Upper lobe of right lung (tissue), 1 donor: ENCODE results near the gene SLC36A4. TPM values are rescaled to one million over a fixed set of nuclear protein-coding genes. Genes with fewer than 3 reads are reported as not detected.

Experiments
- ATAC-seq: fragments of 200-7000 bp; cut with Tn5 transposase; one replicate; pipeline ENCODE4 v1.9.1; 2020; ENCODE audit warnings: mild to moderate bottlenecking, moderate library complexity
- DNase-seq: peaks from one replicate; pipeline ENCODE4 v3.0.0-alpha.2; 2020
- H3K27ac ChIP-seq: fragments of 200-600 bp; one replicate; pipeline ENCODE4 v1.8.0; 2022
- H3K27me3 ChIP-seq: fragments of 200-600 bp; one replicate; pipeline ENCODE4 v1.8.0; 2022; ENCODE audit warnings: mild to moderate bottlenecking
- H3K36me3 ChIP-seq: fragments of 200-600 bp; one replicate; pipeline ENCODE4 v1.8.0; 2022
- H3K4me1 ChIP-seq: fragments of 200-600 bp; one replicate; pipeline ENCODE4 v1.8.0; 2022
- H3K4me3 ChIP-seq: fragments of 200-600 bp; one replicate; pipeline ENCODE4 v1.8.0; 2022; ENCODE audit warnings: mild to moderate bottlenecking
- H3K9me3 ChIP-seq: fragments of 200-600 bp; one replicate; pipeline ENCODE4 v1.8.0; 2022
- intact Hi-C: fragments of 100-400 bp; cut with DNase I; formaldehyde crosslinking; loops from one replicate; pipeline ENCODE4 v1.11.0; 2022
- total RNA-seq: library from RNA; stranded (reverse); fragmentation: NEBNext Ultra II Directional; extraction: Animal tissue kit (Norgen Biotek cat#: 25700); gene quantifications from one replicate; pipeline ENCODE4 v1.2.1, GENCODE V29; 2021
- TF ChIP-seq, protein P1 (sequence below): fragments of 200-600 bp; IDR thresholded peaks from one replicate; pipeline ENCODE4 v1.8.0; 2022; ENCODE audit warnings: antibody characterized with exemption
- donor health status: DM: no; HTN: yes; CAD: no; lungs with severe emphysema.

Gene SLC36A4
- total RNA-seq, 1 donor from 2014 or later = 15.8 TPM

DNA sequence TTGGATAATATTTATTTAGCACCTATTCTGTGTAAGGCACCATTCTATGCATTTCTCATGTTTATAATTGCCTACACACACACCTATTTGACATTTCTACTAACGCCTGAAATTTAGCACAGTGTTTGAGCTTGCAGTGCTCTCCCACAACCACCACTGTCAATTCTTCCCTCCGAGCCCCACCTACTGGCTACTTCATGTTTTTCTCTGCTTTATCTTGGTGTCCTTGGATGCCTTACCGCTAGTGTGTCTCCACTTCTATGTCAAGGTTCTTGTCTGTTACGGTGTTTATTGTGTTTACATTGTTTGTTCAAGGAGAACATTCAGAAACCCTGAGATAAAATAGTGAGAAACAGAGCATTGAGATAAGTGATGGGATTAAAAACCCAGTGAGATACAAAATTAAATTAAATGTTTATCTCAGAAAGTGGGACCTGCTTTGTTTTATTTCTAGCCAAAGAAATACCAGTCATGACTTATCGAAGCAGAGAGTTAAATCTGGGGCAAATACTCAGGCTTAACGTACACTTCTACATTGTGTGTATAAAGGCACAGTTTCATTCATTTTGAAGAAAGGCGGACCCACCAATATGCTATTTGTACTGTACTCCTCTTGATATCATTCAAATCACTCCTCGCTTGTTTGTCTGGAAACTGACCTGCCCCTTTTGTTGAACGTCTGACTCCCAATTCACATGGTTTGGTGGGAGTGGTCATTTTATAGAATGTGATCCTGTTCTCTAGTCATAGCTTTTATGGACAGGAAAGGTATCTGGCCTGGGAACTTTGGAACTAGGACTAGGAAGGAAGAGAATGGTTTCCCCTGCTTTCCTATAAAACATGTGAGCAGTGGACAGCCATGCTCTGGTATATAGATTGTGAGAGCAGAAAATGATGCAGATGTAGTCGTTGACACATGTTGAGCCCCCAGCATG is 39.2 kb upstream of the SLC36A4 start:
- Histone ChIP-seq H3K4me1 (no peaks in the 10 kb centered on the region), H3K36me3 (no peaks in the 10 kb centered on the region), H3K9me3 (no peaks in the 10 kb centered on the region), H3K27ac (no peak overlapping the region), H3K27me3 (no peaks in the 10 kb centered on the region), H3K4me3 (no peak overlapping the region)
- TF ChIP-seq, protein P1, sequence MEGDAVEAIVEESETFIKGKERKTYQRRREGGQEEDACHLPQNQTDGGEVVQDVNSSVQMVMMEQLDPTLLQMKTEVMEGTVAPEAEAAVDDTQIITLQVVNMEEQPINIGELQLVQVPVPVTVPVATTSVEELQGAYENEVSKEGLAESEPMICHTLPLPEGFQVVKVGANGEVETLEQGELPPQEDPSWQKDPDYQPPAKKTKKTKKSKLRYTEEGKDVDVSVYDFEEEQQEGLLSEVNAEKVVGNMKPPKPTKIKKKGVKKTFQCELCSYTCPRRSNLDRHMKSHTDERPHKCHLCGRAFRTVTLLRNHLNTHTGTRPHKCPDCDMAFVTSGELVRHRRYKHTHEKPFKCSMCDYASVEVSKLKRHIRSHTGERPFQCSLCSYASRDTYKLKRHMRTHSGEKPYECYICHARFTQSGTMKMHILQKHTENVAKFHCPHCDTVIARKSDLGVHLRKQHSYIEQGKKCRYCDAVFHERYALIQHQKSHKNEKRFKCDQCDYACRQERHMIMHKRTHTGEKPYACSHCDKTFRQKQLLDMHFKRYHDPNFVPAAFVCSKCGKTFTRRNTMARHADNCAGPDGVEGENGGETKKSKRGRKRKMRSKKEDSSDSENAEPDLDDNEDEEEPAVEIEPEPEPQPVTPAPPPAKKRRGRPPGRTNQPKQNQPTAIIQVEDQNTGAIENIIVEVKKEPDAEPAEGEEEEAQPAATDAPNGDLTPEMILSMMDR = peak; percentile 43
- intact Hi-C loops = loop anchor here (5.0 kb wide), 1 partner anchor 305 kb away; the partner anchor contains the start of gene SMCO4
- ATAC-seq (peak; percentile 58), DNase-seq (no peak)

DNA sequence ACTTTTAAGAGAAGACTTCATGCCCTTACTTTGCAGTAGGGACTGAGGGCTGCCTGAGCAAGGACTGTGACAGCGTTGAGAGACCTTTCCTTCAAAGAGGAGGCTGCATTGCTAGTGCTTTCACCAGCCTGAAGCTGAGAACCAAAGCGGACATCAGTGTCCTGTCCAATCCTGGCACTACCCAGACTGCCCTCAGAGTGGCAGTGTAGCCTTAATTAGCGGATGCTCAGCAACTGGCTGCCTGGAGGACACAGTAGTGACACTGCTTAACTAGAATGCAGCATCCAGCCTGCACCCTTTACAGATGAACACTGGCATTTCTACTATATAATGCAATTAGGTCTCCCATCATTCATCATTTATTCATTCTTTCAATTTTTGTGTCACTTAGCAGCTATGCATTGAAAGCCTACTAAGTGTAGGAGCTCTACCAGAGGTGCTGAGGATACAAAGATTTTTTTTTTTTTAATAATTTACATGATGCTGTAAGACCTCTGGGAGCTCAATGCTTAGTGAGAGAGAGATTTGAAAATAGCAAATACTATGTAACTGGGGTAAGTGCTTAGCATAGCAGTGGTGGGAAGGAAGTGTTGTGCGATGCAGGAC is 36.9 kb upstream of the SLC36A4 start:
- TF ChIP-seq, protein P1 = peak; percentile 91
- Histone ChIP-seq H3K4me1 (no peaks in the 10 kb centered on the region), H3K9me3 (no peaks in the 10 kb centered on the region), H3K27ac (no peak overlapping the region), H3K27me3 (no peaks in the 10 kb centered on the region), H3K4me3 (no peak overlapping the region), H3K36me3 (no peaks in the 10 kb centered on the region)
- intact Hi-C loops = loop anchor here (5.0 kb wide), 2 partner anchors 308 to 418 kb away; partner anchors contain the start of gene SMCO4
- peak; percentile 98 for ATAC-seq
- peak; percentile 80 for DNase-seq

DNA sequence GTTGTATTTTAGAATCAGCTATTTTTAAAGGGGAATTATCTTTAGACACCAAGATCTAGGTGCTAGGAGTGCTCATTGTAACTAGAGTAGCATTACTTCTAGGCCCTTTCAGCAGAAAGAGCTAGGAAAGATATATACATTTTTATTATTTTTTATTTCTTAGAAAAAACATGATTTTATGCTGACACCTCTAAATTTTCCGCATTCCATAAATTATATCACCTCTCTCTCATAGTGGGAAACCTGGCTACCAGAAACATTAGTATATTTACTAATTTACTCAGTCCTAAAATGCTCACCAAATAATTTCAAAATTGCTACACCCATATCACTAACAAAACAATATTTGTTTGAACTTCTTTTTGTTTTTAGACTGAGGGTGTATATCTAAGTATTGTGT is 32.1 kb upstream of the SLC36A4 start:
- intact Hi-C loops = loop anchor here (5.0 kb wide), 1 partner anchor 422 kb away; no protein-coding TSS in a partner anchor
- Histone ChIP-seq H3K36me3 (no peaks in the 10 kb centered on the region), H3K9me3 (no peaks in the 10 kb centered on the region), H3K27ac (no peak overlapping the region), H3K4me1 (no peaks in the 10 kb centered on the region), H3K27me3 (no peaks in the 10 kb centered on the region), H3K4me3 (no peak overlapping the region)
- no peak for ATAC-seq
- TF ChIP-seq, protein P1 = no peak
- no peak for DNase-seq

DNA sequence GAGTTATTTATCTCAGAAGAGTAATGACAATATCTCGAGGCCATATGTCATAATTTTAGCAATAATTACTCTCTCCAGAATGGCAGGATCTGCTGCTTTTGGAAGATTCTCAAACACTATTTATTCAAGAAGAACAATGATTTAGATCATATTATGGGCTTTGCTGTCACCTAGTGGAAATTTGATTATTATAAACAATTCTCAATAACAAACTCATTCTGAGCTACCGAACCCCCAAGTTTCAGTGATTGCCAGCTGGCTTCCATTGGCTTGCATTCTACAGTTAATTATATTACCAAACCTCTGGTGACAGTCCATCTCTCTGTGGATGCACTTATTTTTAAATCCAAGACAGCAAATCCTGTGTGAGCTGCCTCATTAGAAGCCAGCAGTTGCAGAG is 27.9 kb upstream of the SLC36A4 start:
- H3K4me1 ChIP-seq = no peaks in the 10 kb centered on the region
- ATAC-seq (no peak), DNase-seq (no peak)
- H3K9me3 ChIP-seq = no peaks in the 10 kb centered on the region
- H3K27me3 ChIP-seq = no peaks in the 10 kb centered on the region
- TF ChIP-seq, protein P1 = peak; percentile 38
- no peaks in the 10 kb centered on the region for H3K36me3 ChIP-seq
- no peak overlapping the region for H3K4me3 ChIP-seq
- intact Hi-C loops = no loop called here
- no peak overlapping the region for H3K27ac ChIP-seq

DNA sequence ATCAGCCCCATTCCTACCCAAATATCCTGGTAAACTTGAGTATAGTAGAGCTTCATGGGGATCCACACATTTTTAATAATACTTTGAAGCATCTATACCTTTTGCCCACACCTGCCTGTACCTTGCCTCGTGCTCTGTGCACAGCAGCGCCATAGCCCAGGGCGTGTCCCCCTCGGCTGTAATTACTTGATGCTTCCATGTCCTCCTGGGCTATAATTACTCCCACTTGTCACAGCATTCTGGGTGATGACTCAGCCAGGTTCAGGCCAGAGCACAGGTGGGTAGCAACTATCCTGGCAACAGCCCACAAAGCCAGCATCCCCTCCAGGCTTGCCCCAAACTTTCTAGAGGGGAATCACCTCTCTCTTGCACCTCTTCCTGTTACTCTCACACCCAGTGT is 23.7 kb upstream of the SLC36A4 start:
- TF ChIP-seq, protein P1 = no peak
- DNase-seq = no peak
- H3K9me3 ChIP-seq = no peaks in the 10 kb centered on the region
- H3K27ac ChIP-seq = no peak overlapping the region
- H3K36me3 ChIP-seq = no peaks in the 10 kb centered on the region
- H3K4me3 ChIP-seq = no peak overlapping the region
- no peak for ATAC-seq
- intact Hi-C loops = no loop called here
- no peaks in the 10 kb centered on the region for H3K27me3 ChIP-seq
- H3K4me1 ChIP-seq = no peaks in the 10 kb centered on the region
